Fibroblast of lung (primary cell): ENCODE measurements around the gene NLRC5. TPM values are rescaled to one million over a fixed set of nuclear protein-coding genes. Genes with fewer than 3 reads are reported as not detected.

Source experiments
- DNase-seq, 2 donors: peaks; one replicate each; pipeline versions ENCODE4 v3.0.0 to v3.0.0-alpha.2; 2010; ENCODE audit warnings: low read depth in 2 of 2
- H2AFZ ChIP-seq: 2 replicates; pipeline ENCODE4 v1.5.1; 2012; ENCODE audit warnings: low read length, control low read depth, inconsistent platforms
- H3K27ac ChIP-seq: 2 replicates; pipeline ENCODE4 v1.5.1; 2011; ENCODE audit warnings: low read length, control low read depth; ENCODE audit not compliant: insufficient read depth
- H3K27me3 ChIP-seq: 2 replicates; pipeline ENCODE4 v1.5.1; 2011; ENCODE audit warnings: mild to moderate bottlenecking, low read length; ENCODE audit not compliant: control insufficient read depth, insufficient read depth
- H3K36me3 ChIP-seq: 2 replicates; pipeline ENCODE4 v1.5.1; 2011; ENCODE audit warnings: low read length; ENCODE audit not compliant: control insufficient read depth, insufficient read depth
- H3K4me1 ChIP-seq: 2 replicates; pipeline ENCODE4 v1.5.1; 2011; ENCODE audit warnings: low read length; ENCODE audit not compliant: control insufficient read depth, insufficient read depth; ENCODE audit errors: extremely low read depth
- H3K4me2 ChIP-seq: 2 replicates; pipeline ENCODE4 v1.5.1; 2011; ENCODE audit warnings: low read length, control low read depth; ENCODE audit not compliant: insufficient read depth; ENCODE audit errors: extremely low read depth
- H3K4me3 ChIP-seq, 4 experiments: fragments of 200-600 bp in 1 of 4; sonication (generic) in 1 of 4; replicated peaks in 1 of 4; 2 replicates each; pipeline ENCODE4 v1.5.1; 2011 to 2016; ENCODE audit warnings: low read length in 4 of 4, low read depth in 3 of 4, mild to moderate bottlenecking in 3 of 4, control low read depth in 2 of 4, inconsistent platforms in 1 of 4, mixed read lengths in 1 of 4; ENCODE audit not compliant: insufficient read depth in 1 of 4; ENCODE audit errors: control extremely low read depth in 1 of 4
- H3K79me2 ChIP-seq: 2 replicates; pipeline ENCODE4 v1.5.1; 2012; ENCODE audit warnings: mild to moderate bottlenecking, low read length, inconsistent platforms; ENCODE audit not compliant: control insufficient read depth, insufficient read depth
- H3K9ac ChIP-seq: 2 replicates; pipeline ENCODE4 v1.5.1; 2011; ENCODE audit warnings: mild to moderate bottlenecking, low read length, control low read depth; ENCODE audit not compliant: insufficient read depth
- H3K9me3 ChIP-seq: 2 replicates; pipeline ENCODE4 v1.5.1; 2012; ENCODE audit warnings: low read depth, low read length; ENCODE audit not compliant: control insufficient read depth, insufficient read depth
- H4K20me1 ChIP-seq: 2 replicates; pipeline ENCODE4 v1.5.1; 2011; ENCODE audit warnings: low read length; ENCODE audit not compliant: control insufficient read depth, insufficient read depth; ENCODE audit errors: extremely low read depth
- EZH2 ChIP-seq: IDR thresholded peaks from 2 replicates; pipeline ENCODE4 v1.5.1; 2012; ENCODE audit warnings: low read length, control low read depth, mild to moderate bottlenecking; ENCODE audit errors: missing control alignments
- polyA plus RNA-seq, 2 donors: library from polyadenylated mRNA; depleted of rRNA in 1 of 2; stranded (reverse) in 1 of 2; unstranded in 1 of 2; fragments of >200 nt; gene quantifications; 2 replicates each; pipeline ENCODE4 v1.2.1, GENCODE V29; 2011 to 2012; ENCODE audit warnings: missing spikeins in 1 of 2
- total RNA-seq: library from RNA; depleted of rRNA; stranded (reverse); fragments of >200 nt; gene quantifications from 2 replicates; pipeline ENCODE4 v1.2.1, GENCODE V29; 2014
- TF ChIP-seq, protein P1 (sequence below), 2 donors: IDR thresholded peaks in 1 of 2; conservative IDR thresholded peaks in 1 of 2; 1 replicate in 1 of 2; 2 replicates in 1 of 2; pipeline ENCODE4 v1.5.1; 2011 to 2012; ENCODE audit warnings: low read length in 2 of 2, control low read depth in 1 of 2, inconsistent platforms in 1 of 2, low read depth in 1 of 2, mild to moderate bottlenecking in 1 of 2

NLRC5 gene
- total and polyA plus RNA-seq, 2 donors (not counting 1 experiment from before 2014, with no cell fraction given), result 22.2 to 43.6 TPM

DNA sequence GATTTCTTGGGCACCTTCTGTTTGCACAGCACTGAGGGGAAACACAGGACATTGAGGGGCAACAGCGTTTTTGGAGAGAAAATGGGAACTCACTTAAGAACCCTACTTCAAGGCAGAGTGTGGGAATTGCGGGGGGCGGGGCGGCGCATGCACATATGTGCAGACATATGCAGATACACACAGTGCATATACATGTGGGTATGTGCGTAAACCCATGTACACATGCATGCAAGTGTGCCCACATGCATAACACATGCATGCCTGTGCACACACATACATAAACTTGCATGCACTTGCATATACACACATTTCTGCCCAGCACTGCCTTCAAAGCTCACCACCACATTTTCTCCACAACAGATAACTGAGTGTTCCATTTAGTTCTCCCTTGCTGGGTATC lies 32.4 kb downstream of the NLRC5 start:
- Histone ChIP-seq H3K27ac (no peak overlapping the region), H3K27me3 (no peaks in the 10 kb centered on the region), H2AFZ (no peak overlapping the region), H4K20me1 (no peaks in the 10 kb centered on the region), H3K9me3 (no peaks in the 10 kb centered on the region), H3K4me1 (no peaks in the 10 kb centered on the region), H3K4me3 (no peak overlapping the region), H3K4me2 (no peak overlapping the region), H3K36me3 (peaks cover 42% of the 10 kb centered on the region), H3K9ac (no peak overlapping the region), H3K79me2 (peaks cover 1% of the 10 kb centered on the region)
- no peak for DNase-seq
- TF ChIP-seq, protein P1, sequence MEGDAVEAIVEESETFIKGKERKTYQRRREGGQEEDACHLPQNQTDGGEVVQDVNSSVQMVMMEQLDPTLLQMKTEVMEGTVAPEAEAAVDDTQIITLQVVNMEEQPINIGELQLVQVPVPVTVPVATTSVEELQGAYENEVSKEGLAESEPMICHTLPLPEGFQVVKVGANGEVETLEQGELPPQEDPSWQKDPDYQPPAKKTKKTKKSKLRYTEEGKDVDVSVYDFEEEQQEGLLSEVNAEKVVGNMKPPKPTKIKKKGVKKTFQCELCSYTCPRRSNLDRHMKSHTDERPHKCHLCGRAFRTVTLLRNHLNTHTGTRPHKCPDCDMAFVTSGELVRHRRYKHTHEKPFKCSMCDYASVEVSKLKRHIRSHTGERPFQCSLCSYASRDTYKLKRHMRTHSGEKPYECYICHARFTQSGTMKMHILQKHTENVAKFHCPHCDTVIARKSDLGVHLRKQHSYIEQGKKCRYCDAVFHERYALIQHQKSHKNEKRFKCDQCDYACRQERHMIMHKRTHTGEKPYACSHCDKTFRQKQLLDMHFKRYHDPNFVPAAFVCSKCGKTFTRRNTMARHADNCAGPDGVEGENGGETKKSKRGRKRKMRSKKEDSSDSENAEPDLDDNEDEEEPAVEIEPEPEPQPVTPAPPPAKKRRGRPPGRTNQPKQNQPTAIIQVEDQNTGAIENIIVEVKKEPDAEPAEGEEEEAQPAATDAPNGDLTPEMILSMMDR (conservative IDR thresholded peaks at IDR 0.05 in 1 of 2, IDR thresholded peaks at IDR 0.05 in 1 of 2; ENCODE audit: low read depth in 1 of 2, low read length in 2 of 2), result no peak
- no peak for TF ChIP-seq EZH2

DNA sequence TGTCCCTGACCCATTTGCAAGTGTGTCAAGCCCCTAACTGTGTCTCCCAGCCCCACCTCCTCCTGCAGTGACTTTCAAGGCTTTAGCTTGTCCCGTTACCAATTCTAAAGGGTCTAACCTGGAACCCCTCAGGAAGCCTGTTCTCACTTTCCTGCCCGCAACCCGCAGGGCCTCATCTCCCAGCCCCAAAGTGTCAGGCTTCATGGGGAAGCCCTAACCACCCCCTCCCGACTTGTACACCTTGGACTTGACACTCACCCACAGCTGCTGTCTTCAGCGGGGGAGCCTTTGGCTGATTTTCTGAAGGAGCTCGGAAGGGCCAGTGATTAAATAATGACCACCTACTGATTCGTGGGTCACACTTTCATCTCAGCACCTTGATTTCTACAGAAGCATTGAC lies 33.1 kb downstream of the NLRC5 start:
- Histone ChIP-seq H3K4me1 (no peaks in the 10 kb centered on the region), H3K79me2 (no peaks in the 10 kb centered on the region), H3K36me3 (peaks cover 37% of the 10 kb centered on the region), H3K27me3 (no peaks in the 10 kb centered on the region), H3K4me3 (no peak overlapping the region), H3K9ac (no peak overlapping the region), H3K4me2 (no peak overlapping the region), H4K20me1 (no peaks in the 10 kb centered on the region), H3K27ac (no peak overlapping the region), H2AFZ (no peak overlapping the region), H3K9me3 (no peaks in the 10 kb centered on the region)
- no peak for TF ChIP-seq EZH2
- TF ChIP-seq, protein P1 (conservative IDR thresholded peaks at IDR 0.05 in 1 of 2, IDR thresholded peaks at IDR 0.05 in 1 of 2; ENCODE audit: low read depth in 1 of 2, low read length in 2 of 2), result no peak
- no peak for DNase-seq

DNA sequence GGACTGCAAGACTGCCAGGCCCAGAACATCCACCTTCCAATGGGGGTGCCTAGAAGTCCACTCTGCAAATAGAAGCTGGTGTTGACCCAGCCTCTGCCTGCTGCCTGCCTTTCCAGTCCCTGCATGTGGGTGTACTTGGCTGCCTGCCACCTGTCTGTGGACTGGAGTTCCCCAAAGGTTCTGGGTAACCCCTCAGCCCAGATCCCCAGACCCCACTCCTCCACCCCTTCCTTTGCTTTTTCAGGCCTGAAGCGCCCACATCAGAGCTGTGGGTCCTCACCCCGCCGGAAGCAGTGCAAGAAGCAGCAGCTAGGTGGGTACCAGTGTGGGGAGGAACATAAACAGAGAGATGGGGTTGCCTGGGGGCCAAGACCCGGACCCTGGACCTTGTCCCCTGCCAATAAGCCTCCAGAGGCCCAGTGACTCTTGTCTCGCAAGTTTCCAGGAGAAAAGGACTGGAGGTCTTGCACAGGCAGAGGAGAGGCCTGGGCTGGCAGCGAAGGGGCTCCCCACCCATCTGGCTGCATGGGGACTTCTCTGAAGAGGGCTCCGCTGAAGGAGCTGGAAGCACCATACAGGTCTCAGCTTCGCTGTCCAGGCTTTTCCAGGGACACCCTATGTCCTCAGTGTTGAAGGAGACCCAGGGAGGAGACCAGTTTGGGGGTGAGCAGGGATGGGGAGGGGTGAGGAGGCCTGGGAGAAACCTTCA lies 34.3 kb downstream of the NLRC5 start:
- Histone ChIP-seq H3K36me3 (peaks cover 31% of the 10 kb centered on the region), H3K4me1 (no peaks in the 10 kb centered on the region), H3K9ac (no peak overlapping the region), H3K27me3 (no peaks in the 10 kb centered on the region), H3K79me2 (no peaks in the 10 kb centered on the region), H3K9me3 (no peaks in the 10 kb centered on the region), H4K20me1 (no peaks in the 10 kb centered on the region), H3K4me2 (no peak overlapping the region), H3K27ac (no peak overlapping the region), H3K4me3 (no peak overlapping the region), H2AFZ (no peak overlapping the region)
- DNase-seq, result no peak
- TF ChIP-seq, protein P1 (conservative IDR thresholded peaks at IDR 0.05 in 1 of 2, IDR thresholded peaks at IDR 0.05 in 1 of 2; ENCODE audit: low read depth in 1 of 2, low read length in 2 of 2), result no peak
- no peak for TF ChIP-seq EZH2
